ENCODE measurements around the gene NOCT. TPM values are rescaled to one million over a fixed set of nuclear protein-coding genes. Genes with fewer than 3 reads are reported as not detected.
A peak's percentile ranks its signal among the peaks of the same experiment; 100 is the strongest.

NOCT gene
- total and polyA plus RNA-seq, 2 of the 8 experiments (the other 6 are each of a cell fraction or from before 2014, with no cell fraction given) = 10.4 to 45.5 TPM

- Histone ChIP-seq H4K8ac (ENCODE audit: extremely low read depth, insufficient read depth, low read length) (no peak overlapping the region), H4K20me1 (replicated peaks in 1 of 2; ENCODE audit: control insufficient read depth in 1 of 2, insufficient read depth in 2 of 2, low read length in 2 of 2) (no peaks in the 10 kb centered on the region), H3K9ac (replicated peaks in 1 of 4; ENCODE audit: extremely low read depth in 1 of 4, low read depth in 3 of 4, low read length in 3 of 4) (no peak overlapping the region), H3K4me1 (replicated peaks in 1 of 4; ENCODE audit: control insufficient read depth in 3 of 4, insufficient read depth in 4 of 4, low read length in 3 of 4) (peaks cover 0 to 14% (median under 1%) of the 10 kb centered on the region in 4 experiments; a peak in 4 of 7 replicates), H4K5ac (ENCODE audit: insufficient read length, low read depth, low read length) (no peak overlapping the region), H3K27me3 (replicated peaks in 1 of 4; ENCODE audit: control insufficient read depth in 3 of 4, extremely low read depth in 1 of 4, insufficient read depth in 3 of 4, low read length in 3 of 4) (no peaks in the 10 kb centered on the region), H3K27ac (ENCODE audit: low read depth, low read length) (no peak overlapping the region), H3K36me3 (ENCODE audit: control insufficient read depth in 2 of 4, insufficient read depth in 4 of 4, low read length in 3 of 4) (no peaks in the 10 kb centered on the region), H3K18ac (ENCODE audit: extremely low read depth, low read length) (no peak overlapping the region), H3K56ac (replicated peaks; ENCODE audit: insufficient read length, low read depth, low read length) (no peak overlapping the region), H3K4me2 (ENCODE audit: insufficient read depth in 1 of 2, low read depth in 2 of 2, low read length in 2 of 2) (no peak overlapping the region), H3K4me3 (ENCODE audit: extremely low read depth in 1 of 4, insufficient read depth in 2 of 4, low read depth in 3 of 4, low read length in 4 of 4) (no peak overlapping the region), H2BK5ac (ENCODE audit: low read depth, low read length) (no peak overlapping the region), H2AFZ (ENCODE audit: low read length) (no peak overlapping the region), H3K14ac (ENCODE audit: insufficient read length) (no peak overlapping the region), H3K79me2 (ENCODE audit: control insufficient read depth in 1 of 2, insufficient read depth in 2 of 2, low read length in 2 of 2) (no peaks in the 10 kb centered on the region), H2AK5ac (ENCODE audit: low read depth, low read length) (no peak overlapping the region), H2BK12ac (ENCODE audit: low read depth, low read length) (no peak overlapping the region), H2BK15ac (ENCODE audit: low read length) (no peak overlapping the region), H2BK120ac (replicated peaks; ENCODE audit: low read depth, low read length) (no peak overlapping the region), H4K91ac (replicated peaks; ENCODE audit: insufficient read length, low read length) (no peak overlapping the region), H3K4ac (replicated peaks; ENCODE audit: insufficient read length, low read depth, low read length) (no peak overlapping the region), H3K9me3 (ENCODE audit: insufficient read depth in 2 of 2, low read depth in 1 of 2, low read length in 1 of 2) (no peaks in the 10 kb centered on the region), H3K23ac (ENCODE audit: insufficient read length) (no peak overlapping the region), H3K79me1 (ENCODE audit: low read depth, low read length) (no peaks in the 10 kb centered on the region), H3K23me2 (ENCODE audit: low read depth, low read length) (no peaks in the 10 kb centered on the region), H2BK20ac (ENCODE audit: low read length) (no peak overlapping the region)
- POLR2A ChIA-PET (ENCODE audit: partially characterized antibody) = interaction anchor here (0.6 to 1.9 kb wide), 3 partner anchors 17 to 650 kb away, joined by 3 to 7 read pairs (median 3); partner anchors contain the start of gene NOCT
- CTCF ChIA-PET (ENCODE audit: partially characterized antibody) = no interaction called here
- DNase-seq (ENCODE audit: low read depth in 1 of 2, low spot score in 2 of 2) (peak in 1 of 2 experiments; percentile 38), FAIRE-seq (no peak)
- TF ChIP-seq POLR2A (IDR thresholded peaks at IDR 0.05; ENCODE audit: control extremely low read depth in 1 of 2, low read depth in 2 of 2, low read length in 2 of 2) = no peak
- 85% methylated on average over 7 of the region's 7 CpGs; no CpG with 5 or more reads in 1 of the 2 experiments for WGBS, 2 experiments (ENCODE audit: extremely low coverage in 1 of 2, insufficient coverage in 1 of 2, insufficient read length in 1 of 2, insufficient replicate concordance in 2 of 2, low coverage in 1 of 2, low lambda C conversion rate in 2 of 2, missing lambda C conversion rate in 1 of 2)
Observed at GRCh38 chr4:138982754-138983153, 32.8 kb upstream of the NOCT start.

Data from H1 (cell line).